ENCODE data around the gene CCDC120. TPM values are rescaled to one million over a fixed set of nuclear protein-coding genes. Genes with fewer than 3 reads are reported as not detected.

Gene CCDC120
- total RNA-seq, 1 experiment from 2014 or later: 15.2 TPM

DNA sequence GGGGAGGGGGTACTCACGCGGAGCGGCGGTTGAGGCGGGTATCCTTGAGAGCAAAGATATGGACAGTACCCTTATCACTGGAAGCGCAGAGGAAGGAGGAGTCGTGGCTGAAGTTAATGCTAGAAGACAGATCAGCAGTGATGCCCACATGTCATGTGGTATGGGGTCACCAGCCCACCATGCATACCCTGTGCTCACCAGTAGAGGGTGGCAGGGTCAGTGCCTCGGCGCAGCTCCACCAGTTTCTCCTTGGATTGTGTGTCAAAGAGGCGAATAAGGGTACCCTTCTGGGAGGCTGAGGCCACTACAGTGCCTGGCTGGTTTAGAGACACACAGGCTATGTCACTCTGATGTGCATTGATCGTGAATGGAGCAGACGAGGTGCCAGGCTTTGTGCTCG, 16.5 kb downstream of the CCDC120 start:
- ChIA-PET POLR2A (no interaction called here), CTCF (no interaction called here)
- ATAC-seq: no peak
- no peak overlapping the region for H3K4me3 Mint-ChIP-seq
- H3K36me3 Mint-ChIP-seq: no peaks in the 10 kb centered on the region
- H3K27ac Mint-ChIP-seq: no peak overlapping the region
- peaks cover 15% of the 10 kb centered on the region for H3K4me1 Mint-ChIP-seq
- H3K9me3 Mint-ChIP-seq: no peaks in the 10 kb centered on the region
- DNase-seq (ENCODE audit: low spot score): no peak
- TF ChIP-seq GTF2I (CRISPR knock-in tag; conservative IDR thresholded peaks at IDR 0.05) (no peak), ZNF121 (CRISPR knock-in tag; IDR thresholded peaks at IDR 0.05) (no peak)
- TF ChIP-seq, protein P1, sequence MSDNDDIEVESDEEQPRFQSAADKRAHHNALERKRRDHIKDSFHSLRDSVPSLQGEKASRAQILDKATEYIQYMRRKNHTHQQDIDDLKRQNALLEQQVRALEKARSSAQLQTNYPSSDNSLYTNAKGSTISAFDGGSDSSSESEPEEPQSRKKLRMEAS (CRISPR knock-in tag; IDR thresholded peaks at IDR 0.05): no peak
- TF ChIP-seq, protein P2, sequence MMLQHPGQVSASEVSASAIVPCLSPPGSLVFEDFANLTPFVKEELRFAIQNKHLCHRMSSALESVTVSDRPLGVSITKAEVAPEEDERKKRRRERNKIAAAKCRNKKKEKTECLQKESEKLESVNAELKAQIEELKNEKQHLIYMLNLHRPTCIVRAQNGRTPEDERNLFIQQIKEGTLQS (CRISPR knock-in tag; conservative IDR thresholded peaks at IDR 0.05): no peak
- TF ChIP-seq, protein P3, sequence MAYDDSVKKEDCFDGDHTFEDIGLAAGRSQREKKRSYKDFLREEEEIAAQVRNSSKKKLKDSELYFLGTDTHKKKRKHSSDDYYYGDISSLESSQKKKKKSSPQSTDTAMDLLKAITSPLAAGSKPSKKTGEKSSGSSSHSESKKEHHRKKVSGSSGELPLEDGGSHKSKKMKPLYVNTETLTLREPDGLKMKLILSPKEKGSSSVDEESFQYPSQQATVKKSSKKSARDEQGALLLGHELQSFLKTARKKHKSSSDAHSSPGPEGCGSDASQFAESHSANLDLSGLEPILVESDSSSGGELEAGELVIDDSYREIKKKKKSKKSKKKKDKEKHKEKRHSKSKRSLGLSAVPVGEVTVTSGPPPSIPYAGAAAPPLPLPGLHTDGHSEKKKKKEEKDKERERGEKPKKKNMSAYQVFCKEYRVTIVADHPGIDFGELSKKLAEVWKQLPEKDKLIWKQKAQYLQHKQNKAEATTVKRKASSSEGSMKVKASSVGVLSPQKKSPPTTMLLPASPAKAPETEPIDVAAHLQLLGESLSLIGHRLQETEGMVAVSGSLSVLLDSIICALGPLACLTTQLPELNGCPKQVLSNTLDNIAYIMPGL (CRISPR knock-in tag; IDR thresholded peaks at IDR 0.05): no peak
- H3K27me3 Mint-ChIP-seq (ENCODE audit: low read depth): no peaks in the 10 kb centered on the region

DNA sequence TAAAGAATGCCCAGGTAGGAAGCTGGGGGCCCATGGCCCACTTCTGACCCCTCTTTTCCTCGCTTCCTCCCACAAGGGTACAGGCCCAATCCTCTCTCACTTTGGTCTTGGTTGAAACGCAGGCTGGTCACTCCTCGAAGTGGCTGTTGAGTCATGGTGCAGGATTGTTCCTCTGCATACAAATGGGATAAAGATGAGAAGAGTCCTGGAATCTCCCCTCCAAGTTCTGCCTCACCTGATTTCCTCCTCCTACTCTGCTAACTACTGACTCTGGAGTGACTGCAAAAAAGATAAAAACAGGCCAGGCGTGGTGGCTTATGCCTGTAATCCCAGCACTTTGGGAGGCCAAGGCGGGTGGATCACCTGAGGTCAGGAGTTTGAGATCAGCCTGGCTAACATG, 19.1 kb downstream of the CCDC120 start:
- TF ChIP-seq, protein P4, sequence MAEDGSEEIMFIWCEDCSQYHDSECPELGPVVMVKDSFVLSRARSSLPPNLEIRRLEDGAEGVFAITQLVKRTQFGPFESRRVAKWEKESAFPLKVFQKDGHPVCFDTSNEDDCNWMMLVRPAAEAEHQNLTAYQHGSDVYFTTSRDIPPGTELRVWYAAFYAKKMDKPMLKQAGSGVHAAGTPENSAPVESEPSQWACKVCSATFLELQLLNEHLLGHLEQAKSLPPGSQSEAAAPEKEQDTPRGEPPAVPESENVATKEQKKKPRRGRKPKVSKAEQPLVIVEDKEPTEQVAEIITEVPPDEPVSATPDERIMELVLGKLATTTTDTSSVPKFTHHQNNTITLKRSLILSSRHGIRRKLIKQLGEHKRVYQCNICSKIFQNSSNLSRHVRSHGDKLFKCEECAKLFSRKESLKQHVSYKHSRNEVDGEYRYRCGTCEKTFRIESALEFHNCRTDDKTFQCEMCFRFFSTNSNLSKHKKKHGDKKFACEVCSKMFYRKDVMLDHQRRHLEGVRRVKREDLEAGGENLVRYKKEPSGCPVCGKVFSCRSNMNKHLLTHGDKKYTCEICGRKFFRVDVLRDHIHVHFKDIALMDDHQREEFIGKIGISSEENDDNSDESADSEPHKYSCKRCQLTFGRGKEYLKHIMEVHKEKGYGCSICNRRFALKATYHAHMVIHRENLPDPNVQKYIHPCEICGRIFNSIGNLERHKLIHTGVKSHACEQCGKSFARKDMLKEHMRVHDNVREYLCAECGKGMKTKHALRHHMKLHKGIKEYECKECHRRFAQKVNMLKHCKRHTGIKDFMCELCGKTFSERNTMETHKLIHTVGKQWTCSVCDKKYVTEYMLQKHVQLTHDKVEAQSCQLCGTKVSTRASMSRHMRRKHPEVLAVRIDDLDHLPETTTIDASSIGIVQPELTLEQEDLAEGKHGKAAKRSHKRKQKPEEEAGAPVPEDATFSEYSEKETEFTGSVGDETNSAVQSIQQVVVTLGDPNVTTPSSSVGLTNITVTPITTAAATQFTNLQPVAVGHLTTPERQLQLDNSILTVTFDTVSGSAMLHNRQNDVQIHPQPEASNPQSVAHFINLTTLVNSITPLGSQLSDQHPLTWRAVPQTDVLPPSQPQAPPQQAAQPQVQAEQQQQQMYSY (CRISPR knock-in tag; IDR thresholded peaks at IDR 0.05): no peak
- TF ChIP-seq, protein P5, sequence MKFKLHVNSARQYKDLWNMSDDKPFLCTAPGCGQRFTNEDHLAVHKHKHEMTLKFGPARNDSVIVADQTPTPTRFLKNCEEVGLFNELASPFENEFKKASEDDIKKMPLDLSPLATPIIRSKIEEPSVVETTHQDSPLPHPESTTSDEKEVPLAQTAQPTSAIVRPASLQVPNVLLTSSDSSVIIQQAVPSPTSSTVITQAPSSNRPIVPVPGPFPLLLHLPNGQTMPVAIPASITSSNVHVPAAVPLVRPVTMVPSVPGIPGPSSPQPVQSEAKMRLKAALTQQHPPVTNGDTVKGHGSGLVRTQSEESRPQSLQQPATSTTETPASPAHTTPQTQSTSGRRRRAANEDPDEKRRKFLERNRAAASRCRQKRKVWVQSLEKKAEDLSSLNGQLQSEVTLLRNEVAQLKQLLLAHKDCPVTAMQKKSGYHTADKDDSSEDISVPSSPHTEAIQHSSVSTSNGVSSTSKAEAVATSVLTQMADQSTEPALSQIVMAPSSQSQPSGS (CRISPR knock-in tag; IDR thresholded peaks at IDR 0.05; ENCODE audit: borderline replicate concordance, low read depth): no peak
- TF ChIP-seq MYBL2 (CRISPR knock-in tag; IDR thresholded peaks at IDR 0.05) (no peak), ZNF396 (CRISPR knock-in tag; IDR thresholded peaks at IDR 0.05; ENCODE audit: borderline replicate concordance) (no peak), ZNF219 (CRISPR knock-in tag; IDR thresholded peaks at IDR 0.05; ENCODE audit: borderline replicate concordance) (no peak), SMAD3 (CRISPR knock-in tag; IDR thresholded peaks at IDR 0.05; ENCODE audit: borderline replicate concordance) (no peak), ZNF317 (CRISPR knock-in tag; IDR thresholded peaks at IDR 0.05; ENCODE audit: borderline replicate concordance, low read depth) (no peak), SOX15 (CRISPR knock-in tag; IDR thresholded peaks at IDR 0.05) (no peak), EMX1 (CRISPR knock-in tag; IDR thresholded peaks at IDR 0.05) (no peak), NR3C1 (CRISPR knock-in tag; conservative IDR thresholded peaks at IDR 0.05; ENCODE audit: low read depth) (no peak), ESRRA (CRISPR knock-in tag; IDR thresholded peaks at IDR 0.05; ENCODE audit: borderline replicate concordance) (no peak), OVOL2 (CRISPR knock-in tag; IDR thresholded peaks at IDR 0.05; ENCODE audit: borderline replicate concordance) (no peak), ZNF138 (CRISPR knock-in tag; conservative IDR thresholded peaks at IDR 0.05) (no peak), GRHL2 (CRISPR knock-in tag; IDR thresholded peaks at IDR 0.05; ENCODE audit: insufficient replicate concordance, severe bottlenecking) (no peak)
- TF ChIP-seq, protein P6, sequence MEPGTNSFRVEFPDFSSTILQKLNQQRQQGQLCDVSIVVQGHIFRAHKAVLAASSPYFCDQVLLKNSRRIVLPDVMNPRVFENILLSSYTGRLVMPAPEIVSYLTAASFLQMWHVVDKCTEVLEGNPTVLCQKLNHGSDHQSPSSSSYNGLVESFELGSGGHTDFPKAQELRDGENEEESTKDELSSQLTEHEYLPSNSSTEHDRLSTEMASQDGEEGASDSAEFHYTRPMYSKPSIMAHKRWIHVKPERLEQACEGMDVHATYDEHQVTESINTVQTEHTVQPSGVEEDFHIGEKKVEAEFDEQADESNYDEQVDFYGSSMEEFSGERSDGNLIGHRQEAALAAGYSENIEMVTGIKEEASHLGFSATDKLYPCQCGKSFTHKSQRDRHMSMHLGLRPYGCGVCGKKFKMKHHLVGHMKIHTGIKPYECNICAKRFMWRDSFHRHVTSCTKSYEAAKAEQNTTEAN (CRISPR knock-in tag; IDR thresholded peaks at IDR 0.05): no peak
- TF ChIP-seq, protein P7, sequence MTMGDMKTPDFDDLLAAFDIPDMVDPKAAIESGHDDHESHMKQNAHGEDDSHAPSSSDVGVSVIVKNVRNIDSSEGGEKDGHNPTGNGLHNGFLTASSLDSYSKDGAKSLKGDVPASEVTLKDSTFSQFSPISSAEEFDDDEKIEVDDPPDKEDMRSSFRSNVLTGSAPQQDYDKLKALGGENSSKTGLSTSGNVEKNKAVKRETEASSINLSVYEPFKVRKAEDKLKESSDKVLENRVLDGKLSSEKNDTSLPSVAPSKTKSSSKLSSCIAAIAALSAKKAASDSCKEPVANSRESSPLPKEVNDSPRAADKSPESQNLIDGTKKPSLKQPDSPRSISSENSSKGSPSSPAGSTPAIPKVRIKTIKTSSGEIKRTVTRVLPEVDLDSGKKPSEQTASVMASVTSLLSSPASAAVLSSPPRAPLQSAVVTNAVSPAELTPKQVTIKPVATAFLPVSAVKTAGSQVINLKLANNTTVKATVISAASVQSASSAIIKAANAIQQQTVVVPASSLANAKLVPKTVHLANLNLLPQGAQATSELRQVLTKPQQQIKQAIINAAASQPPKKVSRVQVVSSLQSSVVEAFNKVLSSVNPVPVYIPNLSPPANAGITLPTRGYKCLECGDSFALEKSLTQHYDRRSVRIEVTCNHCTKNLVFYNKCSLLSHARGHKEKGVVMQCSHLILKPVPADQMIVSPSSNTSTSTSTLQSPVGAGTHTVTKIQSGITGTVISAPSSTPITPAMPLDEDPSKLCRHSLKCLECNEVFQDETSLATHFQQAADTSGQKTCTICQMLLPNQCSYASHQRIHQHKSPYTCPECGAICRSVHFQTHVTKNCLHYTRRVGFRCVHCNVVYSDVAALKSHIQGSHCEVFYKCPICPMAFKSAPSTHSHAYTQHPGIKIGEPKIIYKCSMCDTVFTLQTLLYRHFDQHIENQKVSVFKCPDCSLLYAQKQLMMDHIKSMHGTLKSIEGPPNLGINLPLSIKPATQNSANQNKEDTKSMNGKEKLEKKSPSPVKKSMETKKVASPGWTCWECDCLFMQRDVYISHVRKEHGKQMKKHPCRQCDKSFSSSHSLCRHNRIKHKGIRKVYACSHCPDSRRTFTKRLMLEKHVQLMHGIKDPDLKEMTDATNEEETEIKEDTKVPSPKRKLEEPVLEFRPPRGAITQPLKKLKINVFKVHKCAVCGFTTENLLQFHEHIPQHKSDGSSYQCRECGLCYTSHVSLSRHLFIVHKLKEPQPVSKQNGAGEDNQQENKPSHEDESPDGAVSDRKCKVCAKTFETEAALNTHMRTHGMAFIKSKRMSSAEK (CRISPR knock-in tag; IDR thresholded peaks at IDR 0.05; ENCODE audit: borderline replicate concordance): no peak
- no peaks in the 10 kb centered on the region for H3K9me3 Mint-ChIP-seq
- no peak for ATAC-seq
- H3K27me3 Mint-ChIP-seq (ENCODE audit: low read depth): no peaks in the 10 kb centered on the region
- ChIA-PET POLR2A (no interaction called here), CTCF (no interaction called here)
- H3K27ac Mint-ChIP-seq: no peak overlapping the region
- no peak for DNase-seq (ENCODE audit: low spot score)
- H3K4me3 Mint-ChIP-seq: no peak overlapping the region
- H3K4me1 Mint-ChIP-seq: peaks cover 7% of the 10 kb centered on the region
- H3K36me3 Mint-ChIP-seq: no peaks in the 10 kb centered on the region
